SK-N-SH (cell line): Measurements from ENCODE around the gene PRM3.

ENCODE experiments used
- CTCF ChIP-seq: fragments of 200-600 bp; sonication (generic); IDR thresholded peaks from 2 replicates; pipeline ENCODE4 v1.6.1; 2017; ENCODE audit warnings: antibody characterized with exemption, mild to moderate bottlenecking, moderate library complexity
- NFIC ChIP-seq: IDR thresholded peaks from 2 replicates; pipeline ENCODE4 v1.4.0; 2012; ENCODE audit warnings: borderline replicate concordance
- POLR2AphosphoS5 ChIP-seq: IDR thresholded peaks from 2 replicates; pipeline ENCODE4 v1.6.1; 2012; ENCODE audit warnings: low read depth, low read length

GRCh38 chr16:11240636-11241473 lies 32.6 kb downstream of the PRM3 start:
- TF ChIP-seq NFIC = no peak
- no peak for TF ChIP-seq CTCF
- no peak for TF ChIP-seq POLR2AphosphoS5
